Progenitor cell of endocrine pancreas (in vitro differentiated cells): Measurements from ENCODE around the gene COL15A1. TPM values are rescaled to one million over a fixed set of nuclear protein-coding genes. Genes with fewer than 3 reads are reported as not detected.

Experiments used
- DNase-seq: peaks from one replicate; pipeline ENCODE4 v3.0.0; 2021; ENCODE audit warnings: low spot score; ENCODE audit not compliant: unreplicated experiment
- H3K27ac Mint-ChIP-seq: 2 replicates; pipeline ENCODE4 v1.8.0; 2021; ENCODE audit warnings: mild to moderate bottlenecking, moderate library complexity, mixed read lengths
- H3K27me3 Mint-ChIP-seq: 2 replicates; pipeline ENCODE4 v1.8.0; 2021; ENCODE audit warnings: mixed read lengths
- H3K36me3 Mint-ChIP-seq: 2 replicates; pipeline ENCODE4 v1.8.0; 2022; ENCODE audit warnings: mixed read lengths; ENCODE audit not compliant: insufficient read depth
- H3K4me1 Mint-ChIP-seq: 2 replicates; pipeline ENCODE4 v1.8.0; 2021; ENCODE audit warnings: low read depth, mixed read lengths
- H3K4me3 Mint-ChIP-seq: 2 replicates; pipeline ENCODE4 v1.8.0; 2021; ENCODE audit warnings: low read depth, mild to moderate bottlenecking, moderate library complexity, mixed read lengths
- H3K9me3 Mint-ChIP-seq: 2 replicates; pipeline ENCODE4 v1.8.0; 2021; ENCODE audit warnings: low read depth, mixed read lengths
- CTCF ChIP-seq: fragments of 200-600 bp; sonication (generic); IDR thresholded peaks from one replicate; pipeline ENCODE4 v1.5.0; 2021; ENCODE audit warnings: antibody characterized with exemption, mild to moderate bottlenecking; ENCODE audit not compliant: unreplicated experiment
- total RNA-seq: library from RNA; stranded (reverse); gene quantifications from 2 replicates; pipeline ENCODE4 v1.2.1, GENCODE V29; 2021

COL15A1 gene
- total RNA-seq, 1 donor from 2014 or later, result not detected

- Mint-ChIP-seq H3K27me3 (peaks cover 2% of the 10 kb centered on the region), H3K4me3 (no peak overlapping the region), H3K27ac (no peak overlapping the region), H3K9me3 (no peaks in the 10 kb centered on the region), H3K4me1 (peaks cover 2% of the 10 kb centered on the region), H3K36me3 (no peaks in the 10 kb centered on the region)
- no peak for TF ChIP-seq CTCF
- DNase-seq, result no peak
These were observed 125.4 kb downstream of the COL15A1 start for GRCh38 chr9:99069075-99069474.

DNA sequence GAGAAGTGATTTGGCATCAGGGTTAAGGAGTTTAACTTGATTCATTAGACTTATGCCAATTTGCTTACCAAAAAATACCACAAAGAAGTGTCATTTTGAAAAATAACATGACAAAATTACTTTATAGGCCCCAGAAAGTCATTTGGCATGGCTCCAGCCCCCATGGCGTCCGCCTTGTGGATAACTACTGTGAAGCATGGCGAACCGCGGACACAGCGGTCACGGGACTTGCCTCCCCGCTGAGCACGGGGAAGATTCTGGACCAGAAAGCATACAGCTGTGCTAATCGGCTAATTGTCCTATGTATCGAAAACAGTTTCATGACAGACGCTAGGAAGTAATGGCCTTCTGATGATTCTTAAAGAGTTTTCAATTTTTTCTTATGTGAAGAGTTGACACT, 125.8 kb downstream of the COL15A1 start:
- DNase-seq, result no peak
- Mint-ChIP-seq H3K27ac (no peak overlapping the region), H3K9me3 (no peaks in the 10 kb centered on the region), H3K36me3 (no peaks in the 10 kb centered on the region), H3K4me3 (no peak overlapping the region), H3K27me3 (peaks cover under 1% of the 10 kb centered on the region), H3K4me1 (peaks cover 2% of the 10 kb centered on the region)
- TF ChIP-seq CTCF, result no peak

- H3K27ac Mint-ChIP-seq, result no peak overlapping the region
- no peaks in the 10 kb centered on the region for H3K27me3 Mint-ChIP-seq
- no peaks in the 10 kb centered on the region for H3K9me3 Mint-ChIP-seq
- no peak for TF ChIP-seq CTCF
- H3K4me1 Mint-ChIP-seq, result peaks cover 7% of the 10 kb centered on the region
- DNase-seq, result no peak
- no peaks in the 10 kb centered on the region for H3K36me3 Mint-ChIP-seq
- H3K4me3 Mint-ChIP-seq, result no peak overlapping the region
These were observed 127.0 kb downstream of the COL15A1 start for GRCh38 chr9:99070681-99071080.

- Mint-ChIP-seq H3K36me3 (no peaks in the 10 kb centered on the region), H3K27ac (no peak overlapping the region), H3K9me3 (no peaks in the 10 kb centered on the region), H3K27me3 (no peaks in the 10 kb centered on the region), H3K4me1 (peaks cover 7% of the 10 kb centered on the region), H3K4me3 (no peak overlapping the region)
- TF ChIP-seq CTCF, result no peak
- no peak for DNase-seq
These were observed 127.8 kb downstream of the COL15A1 start for GRCh38 chr9:99071313-99072039.

DNA sequence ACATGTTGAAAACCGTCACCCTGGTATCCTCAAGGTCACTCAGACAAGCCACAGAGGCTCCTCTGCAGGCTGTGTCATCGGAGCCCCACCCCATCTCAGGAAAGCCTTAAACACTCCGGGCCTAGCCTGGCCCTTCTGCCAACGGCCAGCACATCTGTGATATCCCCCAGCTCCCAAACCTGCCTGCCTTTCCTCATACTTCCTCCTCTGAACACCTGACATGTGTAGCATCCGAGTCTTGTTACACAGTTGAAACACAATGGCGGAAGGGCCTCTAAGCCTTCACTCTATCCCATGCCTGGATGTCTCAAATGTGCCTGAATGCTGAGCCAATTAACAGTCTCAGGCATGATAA, 128.3 kb downstream of the COL15A1 start:
- Mint-ChIP-seq H3K36me3 (no peaks in the 10 kb centered on the region), H3K27me3 (no peaks in the 10 kb centered on the region), H3K4me1 (peaks cover 6% of the 10 kb centered on the region), H3K4me3 (no peak overlapping the region), H3K9me3 (no peaks in the 10 kb centered on the region), H3K27ac (no peak overlapping the region)
- TF ChIP-seq CTCF, result no peak
- no peak for DNase-seq
